Liver (tissue), 3 donors: ENCODE data around the gene SZT2.
"Not testable (repeated sequence)": the region's sequence is repeated elsewhere in the genome, so short reads cannot be mapped to it uniquely, and the experiment has no call there.

ENCODE experiments used
- CTCF ChIP-seq: fragments of 150-350 bp; IDR thresholded peaks from 2 replicates; pipeline ENCODE4 v1.5.1; 2017; ENCODE audit warnings: improper control_type of control experiment, low read depth, low read length; ENCODE audit not compliant: missing input control
- GABPA ChIP-seq, 2 donors: IDR thresholded peaks in 1 of 2; conservative IDR thresholded peaks in 1 of 2; 2 replicates each; pipeline ENCODE4 v1.6.1; 2016; ENCODE audit warnings: antibody characterized with exemption in 2 of 2, mild to moderate bottlenecking in 1 of 2, moderate library complexity in 1 of 2
- JUND ChIP-seq, 2 donors: IDR thresholded peaks; 2 replicates each; pipeline ENCODE4 v1.6.1; 2016; ENCODE audit warnings: antibody characterized with exemption in 2 of 2
- MAX ChIP-seq: IDR thresholded peaks from 2 replicates; pipeline ENCODE4 v1.6.1; 2016; ENCODE audit warnings: antibody characterized with exemption
- NR2F2 ChIP-seq: IDR thresholded peaks from 2 replicates; pipeline ENCODE4 v1.6.1; 2016; ENCODE audit warnings: antibody characterized with exemption
- RAD21 ChIP-seq, 2 donors: IDR thresholded peaks; 2 replicates each; pipeline ENCODE4 v1.6.1; 2016; ENCODE audit warnings: antibody characterized with exemption in 2 of 2, mild to moderate bottlenecking in 2 of 2
- REST ChIP-seq: IDR thresholded peaks from 2 replicates; pipeline ENCODE4 v1.6.1; 2016; ENCODE audit warnings: antibody characterized with exemption, mild to moderate bottlenecking
- SP1 ChIP-seq: IDR thresholded peaks from 2 replicates; pipeline ENCODE4 v1.6.1; 2018; ENCODE audit warnings: antibody characterized with exemption, mild to moderate bottlenecking
- TAF1 ChIP-seq: conservative IDR thresholded peaks from 2 replicates; pipeline ENCODE4 v1.6.1; 2016; ENCODE audit warnings: antibody characterized with exemption, mild to moderate bottlenecking
- YY1 ChIP-seq: IDR thresholded peaks from 2 replicates; pipeline ENCODE4 v1.6.1; 2016; ENCODE audit warnings: antibody characterized with exemption, mild to moderate bottlenecking
- donor health status: healthy.
- donor health status: healthy.

GRCh38 chr1:43501806-43502205, 112.1 kb downstream of the SZT2 start:
- not testable (repeated sequence) for TF ChIP-seq RAD21 (IDR thresholded peaks at IDR 0.05); TAF1; CTCF; JUND (IDR thresholded peaks at IDR 0.05); REST; YY1; NR2F2; GABPA (IDR thresholded peaks at IDR 0.05 in 1 of 2, conservative IDR thresholded peaks at IDR 0.05 in 1 of 2); SP1; MAX
